Measurements from ENCODE around the gene MDGA2. TPM values are rescaled to one million over a fixed set of nuclear protein-coding genes. Genes with fewer than 3 reads are reported as not detected.
"Not testable (repeated sequence)": the region's sequence is repeated elsewhere in the genome, so short reads cannot be mapped to it uniquely, and the experiment has no call there.

Gene MDGA2
- total RNA-seq, 1 donor, result not detected

GRCh38 chr14:47660158-47660557 lies 15.2 kb downstream of the MDGA2 start:
- H3K27me3 ChIP-seq (ENCODE audit: insufficient read depth, low read length), result no peaks in the 10 kb centered on the region
- H3K4me3 ChIP-seq (ENCODE audit: low read length), result no peak overlapping the region
- H3K9me3 ChIP-seq (ENCODE audit: low read depth, low read length), result no peaks in the 10 kb centered on the region
- no peaks in the 10 kb centered on the region for H3K4me1 ChIP-seq (ENCODE audit: insufficient read depth, low read length)

GRCh38 chr14:47658041-47658440 lies 17.4 kb downstream of the MDGA2 start:
- Histone ChIP-seq H3K9me3 (ENCODE audit: low read depth, low read length) (no peaks in the 10 kb centered on the region), H3K4me3 (ENCODE audit: low read length) (no peak overlapping the region), H3K4me1 (ENCODE audit: insufficient read depth, low read length) (no peaks in the 10 kb centered on the region), H3K27me3 (ENCODE audit: insufficient read depth, low read length) (no peaks in the 10 kb centered on the region)

- Histone ChIP-seq H3K4me1 (ENCODE audit: insufficient read depth, low read length) (no peaks in the 10 kb centered on the region), H3K9me3 (ENCODE audit: low read depth, low read length) (no peaks in the 10 kb centered on the region), H3K4me3 (ENCODE audit: low read length) (no peak overlapping the region), H3K27me3 (ENCODE audit: insufficient read depth, low read length) (no peaks in the 10 kb centered on the region)
These were observed 18.3 kb downstream of the MDGA2 start for GRCh38 chr14:47657143-47657542.

- Histone ChIP-seq H3K4me3 (ENCODE audit: low read length) (no peak overlapping the region), H3K4me1 (ENCODE audit: insufficient read depth, low read length) (no peaks in the 10 kb centered on the region), H3K9me3 (ENCODE audit: low read depth, low read length) (no peaks in the 10 kb centered on the region), H3K27me3 (ENCODE audit: insufficient read depth, low read length) (no peaks in the 10 kb centered on the region)
These were observed 24.1 kb downstream of the MDGA2 start for GRCh38 chr14:47651337-47651736.

DNA sequence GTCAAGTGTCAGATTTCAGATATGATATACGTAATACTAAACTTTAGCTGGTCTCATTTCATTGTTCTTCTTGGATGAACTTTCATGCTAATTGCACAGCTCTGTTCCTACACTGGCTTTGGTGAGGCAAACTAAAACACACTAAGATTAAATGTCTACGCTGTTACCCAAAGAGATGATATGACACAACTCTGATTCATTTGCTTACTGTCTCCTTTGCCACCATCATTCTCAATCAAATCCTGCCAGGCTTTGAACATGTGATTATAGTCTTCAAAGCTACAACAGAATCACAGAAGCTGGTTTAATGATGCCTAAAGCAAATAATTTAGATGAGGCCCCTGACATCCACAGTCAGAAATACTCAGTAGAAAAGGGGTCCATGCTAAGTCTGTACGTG lies 37.7 kb downstream of the MDGA2 start:
- Histone ChIP-seq H3K9me3 (ENCODE audit: low read depth, low read length) (no peaks in the 10 kb centered on the region), H3K27me3 (ENCODE audit: insufficient read depth, low read length) (no peaks in the 10 kb centered on the region), H3K4me1 (ENCODE audit: insufficient read depth, low read length) (no peaks in the 10 kb centered on the region), H3K4me3 (ENCODE audit: low read length) (no peak overlapping the region)

DNA sequence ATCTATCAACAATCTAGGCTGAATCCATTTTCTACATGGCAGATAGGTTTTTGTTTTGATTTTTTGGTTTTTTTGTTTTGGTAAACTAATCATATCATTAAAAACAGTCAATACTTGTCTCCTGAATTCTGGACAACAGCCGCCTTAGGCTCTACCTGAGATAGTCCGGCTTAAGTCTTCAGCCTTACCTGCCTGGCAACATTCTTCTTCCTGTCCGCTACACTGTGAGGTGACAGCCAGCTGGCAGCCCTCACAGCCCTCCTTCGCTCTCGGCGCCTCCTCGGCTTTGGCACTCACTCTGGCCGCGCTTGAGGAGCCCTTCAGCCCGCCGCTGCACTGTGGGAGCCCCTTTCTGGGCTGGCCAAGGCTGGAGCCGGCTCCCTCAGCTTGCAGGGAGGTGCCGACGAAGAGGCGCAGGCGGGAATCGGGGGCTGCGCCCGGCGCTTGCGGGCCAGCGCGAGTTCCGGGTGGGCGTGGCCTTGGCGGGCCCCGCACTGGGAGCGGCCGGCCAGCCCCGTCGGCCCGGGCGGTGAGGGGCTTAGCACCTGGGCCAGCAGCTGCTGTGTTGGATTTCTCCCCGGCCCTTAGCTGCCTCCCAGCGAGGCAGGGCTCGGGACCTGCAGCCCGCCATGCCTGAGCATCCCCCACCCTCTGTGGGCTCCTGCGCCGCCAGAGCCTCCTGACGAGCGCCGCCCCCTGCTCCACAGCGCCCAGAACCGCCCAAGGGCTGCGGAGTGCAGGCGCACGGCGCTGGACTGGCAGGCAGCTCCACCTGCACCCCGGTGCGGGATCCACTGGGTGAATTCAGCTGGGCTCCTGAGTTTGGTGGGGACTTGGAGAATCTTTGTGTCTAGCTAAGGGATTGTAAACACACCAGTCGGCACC lies 49.0 kb downstream of the MDGA2 start:
- no peaks in the 10 kb centered on the region for H3K9me3 ChIP-seq (ENCODE audit: low read depth, low read length)
- no peaks in the 10 kb centered on the region for H3K4me1 ChIP-seq (ENCODE audit: insufficient read depth, low read length)
- H3K4me3 ChIP-seq (ENCODE audit: low read length), result no peak overlapping the region
- H3K27me3 ChIP-seq (ENCODE audit: insufficient read depth, low read length), result no peaks in the 10 kb centered on the region

- not testable (repeated sequence) for H3K27me3 ChIP-seq (ENCODE audit: insufficient read depth, low read length); H3K4me1 ChIP-seq (ENCODE audit: insufficient read depth, low read length); H3K4me3 ChIP-seq (ENCODE audit: low read length); H3K9me3 ChIP-seq (ENCODE audit: low read depth, low read length)
These were observed 51.3 kb downstream of the MDGA2 start for GRCh38 chr14:47624126-47624525.

GRCh38 chr14:47619392-47619791 lies 56.0 kb downstream of the MDGA2 start:
- Histone ChIP-seq H3K4me1 (ENCODE audit: insufficient read depth, low read length) (no peaks in the 10 kb centered on the region), H3K27me3 (ENCODE audit: insufficient read depth, low read length) (no peaks in the 10 kb centered on the region), H3K4me3 (ENCODE audit: low read length) (no peak overlapping the region), H3K9me3 (ENCODE audit: low read depth, low read length) (no peaks in the 10 kb centered on the region)

DNA sequence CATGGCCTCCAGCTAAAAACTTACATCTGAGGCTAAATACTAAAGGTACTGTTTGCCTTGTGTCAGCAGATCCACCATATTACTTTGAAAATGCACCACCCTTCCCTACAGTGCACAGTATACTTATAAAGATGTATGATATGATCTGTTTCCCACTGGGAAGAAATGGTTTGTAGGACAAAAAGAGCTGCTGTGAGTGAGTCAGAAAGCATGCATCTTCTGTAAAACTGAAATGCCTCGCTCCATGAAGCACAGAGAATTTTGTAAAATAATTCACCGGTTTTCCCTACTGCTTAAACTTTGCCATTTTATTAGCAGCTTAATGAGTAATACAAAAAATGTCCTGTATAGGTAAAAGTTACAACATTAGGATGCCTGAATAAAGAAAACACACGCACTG lies 68.8 kb downstream of the MDGA2 start:
- Histone ChIP-seq H3K4me3 (ENCODE audit: low read length) (no peak overlapping the region), H3K27me3 (ENCODE audit: insufficient read depth, low read length) (no peaks in the 10 kb centered on the region), H3K4me1 (ENCODE audit: insufficient read depth, low read length) (no peaks in the 10 kb centered on the region), H3K9me3 (ENCODE audit: low read depth, low read length) (no peaks in the 10 kb centered on the region)

GRCh38 chr14:47596860-47597259 lies 78.5 kb downstream of the MDGA2 start:
- Histone ChIP-seq H3K4me1 (ENCODE audit: insufficient read depth, low read length) (no peaks in the 10 kb centered on the region), H3K9me3 (ENCODE audit: low read depth, low read length) (no peaks in the 10 kb centered on the region), H3K4me3 (ENCODE audit: low read length) (no peak overlapping the region), H3K27me3 (ENCODE audit: insufficient read depth, low read length) (no peaks in the 10 kb centered on the region)

DNA sequence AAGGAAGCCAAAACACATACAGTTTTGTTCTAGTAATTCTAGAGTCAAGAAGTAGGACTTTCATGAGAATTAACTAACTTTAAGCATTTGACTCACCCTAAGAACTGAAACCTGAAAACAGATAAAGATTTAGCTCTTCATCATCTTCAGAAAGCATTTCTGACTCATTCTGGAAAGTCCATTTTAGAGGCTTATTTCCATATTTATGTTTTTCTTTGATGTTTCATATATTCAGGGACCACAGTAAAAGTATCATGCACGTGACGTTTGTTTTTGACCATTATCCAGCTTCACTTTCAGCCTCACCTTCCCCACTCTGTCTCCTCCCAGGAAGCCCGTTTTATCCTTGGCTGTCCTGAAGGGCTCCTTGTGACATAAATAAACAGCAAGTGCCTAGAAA lies 79.2 kb downstream of the MDGA2 start:
- H3K4me1 ChIP-seq (ENCODE audit: insufficient read depth, low read length), result no peaks in the 10 kb centered on the region
- H3K4me3 ChIP-seq (ENCODE audit: low read length), result no peak overlapping the region
- no peaks in the 10 kb centered on the region for H3K27me3 ChIP-seq (ENCODE audit: insufficient read depth, low read length)
- H3K9me3 ChIP-seq (ENCODE audit: low read depth, low read length), result no peaks in the 10 kb centered on the region

DNA sequence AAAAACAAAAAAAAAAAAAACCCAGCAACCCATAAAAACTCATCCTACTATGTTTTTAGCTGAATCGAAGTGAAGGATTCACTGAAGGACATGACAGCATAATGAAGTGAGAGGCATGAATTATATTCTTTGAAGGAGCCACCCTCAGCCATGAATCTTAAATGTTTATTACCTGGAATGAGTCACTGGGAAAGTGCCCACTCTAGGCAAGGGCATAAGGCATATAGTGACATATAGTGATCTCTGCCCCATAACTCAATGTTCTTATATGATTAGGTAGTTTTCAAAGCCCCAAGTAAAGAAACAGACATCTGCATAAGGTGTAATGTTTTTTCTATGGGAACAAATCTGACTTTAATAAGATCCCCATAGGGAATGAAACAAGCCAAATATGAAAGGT lies 79.9 kb downstream of the MDGA2 start:
- Histone ChIP-seq H3K4me3 (ENCODE audit: low read length) (no peak overlapping the region), H3K27me3 (ENCODE audit: insufficient read depth, low read length) (no peaks in the 10 kb centered on the region), H3K4me1 (ENCODE audit: insufficient read depth, low read length) (no peaks in the 10 kb centered on the region), H3K9me3 (ENCODE audit: low read depth, low read length) (no peaks in the 10 kb centered on the region)

DNA sequence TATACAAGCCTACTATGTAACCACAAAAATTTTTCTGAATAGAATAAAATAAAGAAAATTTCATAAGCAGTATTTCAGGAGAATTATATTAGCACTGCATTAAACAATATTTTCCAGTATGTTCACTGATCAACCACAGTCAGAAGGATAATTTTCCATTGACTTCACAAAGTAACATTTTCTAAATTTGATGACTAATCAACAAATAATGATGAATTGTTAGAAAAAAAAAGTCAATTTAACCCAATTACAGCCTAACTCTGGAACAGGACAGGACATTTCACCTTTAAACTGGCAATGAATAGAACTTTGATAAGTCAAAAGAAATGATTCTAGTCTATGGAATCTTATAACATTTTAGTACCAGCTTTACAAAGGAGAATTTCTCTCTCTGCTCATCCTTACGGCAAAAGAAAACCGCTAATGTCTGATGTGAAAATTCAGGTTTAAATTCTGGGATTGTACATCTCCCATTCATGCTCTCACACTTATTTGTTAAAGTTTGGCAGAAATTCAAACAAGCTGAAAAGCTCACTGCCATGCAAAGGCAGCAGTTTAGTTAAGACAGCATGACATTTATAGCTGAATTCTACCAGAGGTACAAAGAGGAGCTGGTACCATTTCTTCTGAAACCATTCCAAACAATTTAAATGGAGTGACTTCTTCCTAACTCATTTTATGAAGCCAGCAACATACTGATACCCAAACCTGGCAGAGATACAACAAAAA lies 84.5 kb downstream of the MDGA2 start:
- Histone ChIP-seq H3K4me3 (ENCODE audit: low read length) (no peak overlapping the region), H3K4me1 (ENCODE audit: insufficient read depth, low read length) (no peaks in the 10 kb centered on the region), H3K9me3 (ENCODE audit: low read depth, low read length) (peaks cover 14% of the 10 kb centered on the region), H3K27me3 (ENCODE audit: insufficient read depth, low read length) (no peaks in the 10 kb centered on the region)

DNA sequence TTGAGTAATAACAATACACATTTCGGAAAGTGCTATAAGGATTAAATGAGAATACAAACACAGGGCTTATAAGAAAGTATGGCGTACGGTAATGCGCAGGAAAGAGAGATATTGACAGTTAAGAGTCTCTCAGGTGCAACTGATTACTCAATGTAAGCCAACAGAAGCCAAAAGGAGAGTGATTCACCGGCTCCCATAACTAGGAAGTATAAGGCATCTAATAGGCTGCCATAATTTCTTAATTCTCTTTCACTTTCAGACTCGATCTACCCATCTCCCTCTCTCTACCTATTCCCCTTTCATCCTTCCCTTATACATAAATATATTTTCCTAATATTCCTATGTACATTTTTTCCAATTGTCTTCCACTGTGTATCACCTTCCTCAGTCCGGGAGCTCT lies 90.0 kb downstream of the MDGA2 start:
- H3K9me3 ChIP-seq (ENCODE audit: low read depth, low read length), result peaks cover 14% of the 10 kb centered on the region
- no peaks in the 10 kb centered on the region for H3K4me1 ChIP-seq (ENCODE audit: insufficient read depth, low read length)
- H3K27me3 ChIP-seq (ENCODE audit: insufficient read depth, low read length), result no peaks in the 10 kb centered on the region
- H3K4me3 ChIP-seq (ENCODE audit: low read length), result no peak overlapping the region

DNA sequence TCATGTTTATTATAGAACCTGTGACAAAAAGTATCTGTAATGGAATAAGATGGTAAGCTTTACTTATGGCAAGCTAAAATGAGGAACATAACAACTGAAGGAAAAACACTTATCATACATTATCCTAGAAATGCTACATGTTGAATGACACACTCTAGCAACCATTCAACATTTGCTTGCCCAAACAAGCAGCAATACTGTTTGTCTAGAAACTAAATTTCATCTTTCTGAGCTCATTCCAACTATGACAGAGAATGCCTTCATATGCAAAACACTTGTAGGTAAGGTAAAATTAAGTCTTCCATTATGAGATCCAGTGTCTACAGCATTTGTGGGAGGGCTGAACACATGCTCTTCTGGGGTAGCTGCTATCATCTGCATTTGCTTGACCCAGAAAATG lies 108.1 kb downstream of the MDGA2 start:
- peaks cover 4% of the 10 kb centered on the region for H3K9me3 ChIP-seq (ENCODE audit: low read depth, low read length)
- no peaks in the 10 kb centered on the region for H3K27me3 ChIP-seq (ENCODE audit: insufficient read depth, low read length)
- no peak overlapping the region for H3K4me3 ChIP-seq (ENCODE audit: low read length)
- H3K4me1 ChIP-seq (ENCODE audit: insufficient read depth, low read length), result no peaks in the 10 kb centered on the region

GRCh38 chr14:47557894-47558293 lies 117.5 kb downstream of the MDGA2 start:
- Histone ChIP-seq H3K27me3 (ENCODE audit: insufficient read depth, low read length) (no peaks in the 10 kb centered on the region), H3K9me3 (ENCODE audit: low read depth, low read length) (peaks cover 6% of the 10 kb centered on the region), H3K4me3 (ENCODE audit: low read length) (no peak overlapping the region), H3K4me1 (ENCODE audit: insufficient read depth, low read length) (no peaks in the 10 kb centered on the region)
